Stimulated activated memory B cell treated with anti-CD40 and anti-IgM and Interleukin-4, amounts not matched to agents 10 μg/mL and 1 μg/mL and 100 μg/mL, for 72 hours (primary cell): Measurements from ENCODE around the gene PJA1.

Experiments
- ATAC-seq: fragments of 150-1000 bp; cut with Tn5 transposase; 2 replicates; pipeline ENCODE4 v1.10.0; 2021
- H3K27ac Mint-ChIP-seq: one replicate; pipeline ENCODE4 v1.8.0; 2022; ENCODE audit warnings: mild to moderate bottlenecking, mixed read lengths
- H3K27me3 Mint-ChIP-seq: one replicate; pipeline ENCODE4 v1.8.0; 2022; ENCODE audit warnings: mixed read lengths
- H3K36me3 Mint-ChIP-seq: one replicate; pipeline ENCODE4 v1.8.0; 2022; ENCODE audit warnings: mixed read lengths
- H3K4me1 Mint-ChIP-seq: one replicate; pipeline ENCODE4 v1.8.0; 2022; ENCODE audit warnings: mixed read lengths
- H3K4me3 Mint-ChIP-seq: one replicate; pipeline ENCODE4 v1.8.0; 2022; ENCODE audit warnings: mild to moderate bottlenecking, moderate library complexity, mixed read lengths
- H3K9me3 Mint-ChIP-seq: one replicate; pipeline ENCODE4 v1.8.0; 2022; ENCODE audit warnings: mixed read lengths

Gene PJA1

DNA sequence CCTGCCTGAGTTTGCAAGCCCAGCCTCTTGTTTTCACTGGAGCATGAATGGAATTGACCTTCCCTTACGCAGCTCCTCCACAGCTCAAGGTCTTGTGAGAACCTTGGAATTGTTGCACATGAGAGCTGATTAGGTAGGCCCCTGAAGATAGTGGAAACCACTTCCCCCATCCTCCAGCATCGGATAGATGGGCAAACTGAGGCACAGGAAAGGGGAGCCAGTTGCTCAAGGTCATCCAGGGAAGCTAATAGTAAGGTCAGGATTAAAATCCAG is 27.2 kb downstream of the PJA1 start:
- Mint-ChIP-seq H3K9me3 (no peaks in the 10 kb centered on the region), H3K36me3 (no peaks in the 10 kb centered on the region), H3K4me1 (no peaks in the 10 kb centered on the region), H3K27ac (no peak overlapping the region), H3K27me3 (peaks cover 22% of the 10 kb centered on the region), H3K4me3 (no peak overlapping the region)
- no peak for ATAC-seq

DNA sequence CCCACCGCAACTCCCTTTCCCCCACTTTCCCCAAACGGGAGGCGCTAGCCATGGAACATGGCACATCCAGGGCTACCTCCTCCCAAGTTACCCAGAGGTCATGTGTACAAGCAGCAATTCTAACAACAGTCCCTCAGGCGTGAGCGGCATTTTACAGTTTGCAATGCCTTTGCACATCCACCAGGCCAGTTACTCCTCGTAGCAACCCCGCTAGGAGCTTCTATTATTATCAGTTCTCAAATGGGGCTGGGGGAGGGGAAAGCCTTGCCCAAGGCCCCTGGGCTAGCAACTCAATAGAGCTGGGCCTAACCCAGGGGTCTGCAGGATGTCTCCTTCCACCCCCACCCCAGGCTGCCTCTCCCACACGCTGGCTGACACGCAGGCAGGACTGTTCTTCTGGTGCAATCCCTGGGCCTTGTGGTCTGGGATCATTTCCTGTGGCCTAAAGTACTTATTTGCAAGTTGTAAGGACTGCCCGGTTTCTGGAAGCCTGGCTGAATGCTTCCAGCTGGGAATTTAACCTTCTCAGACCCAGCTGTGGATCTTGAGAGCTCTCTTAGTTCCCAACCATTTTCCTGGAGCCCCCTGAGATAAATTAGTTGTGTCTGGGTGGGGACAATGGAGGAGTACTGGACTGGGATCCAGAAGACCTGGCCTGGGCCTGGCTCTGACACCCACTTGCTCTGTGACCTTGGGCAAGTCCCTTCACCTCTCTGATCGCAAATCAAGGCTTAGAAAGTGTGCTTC is 27.7 kb downstream of the PJA1 start:
- Mint-ChIP-seq H3K4me3 (no peak overlapping the region), H3K27me3 (peaks cover 25% of the 10 kb centered on the region), H3K4me1 (no peaks in the 10 kb centered on the region), H3K27ac (no peak overlapping the region), H3K36me3 (no peaks in the 10 kb centered on the region), H3K9me3 (no peaks in the 10 kb centered on the region)
- no peak for ATAC-seq

DNA sequence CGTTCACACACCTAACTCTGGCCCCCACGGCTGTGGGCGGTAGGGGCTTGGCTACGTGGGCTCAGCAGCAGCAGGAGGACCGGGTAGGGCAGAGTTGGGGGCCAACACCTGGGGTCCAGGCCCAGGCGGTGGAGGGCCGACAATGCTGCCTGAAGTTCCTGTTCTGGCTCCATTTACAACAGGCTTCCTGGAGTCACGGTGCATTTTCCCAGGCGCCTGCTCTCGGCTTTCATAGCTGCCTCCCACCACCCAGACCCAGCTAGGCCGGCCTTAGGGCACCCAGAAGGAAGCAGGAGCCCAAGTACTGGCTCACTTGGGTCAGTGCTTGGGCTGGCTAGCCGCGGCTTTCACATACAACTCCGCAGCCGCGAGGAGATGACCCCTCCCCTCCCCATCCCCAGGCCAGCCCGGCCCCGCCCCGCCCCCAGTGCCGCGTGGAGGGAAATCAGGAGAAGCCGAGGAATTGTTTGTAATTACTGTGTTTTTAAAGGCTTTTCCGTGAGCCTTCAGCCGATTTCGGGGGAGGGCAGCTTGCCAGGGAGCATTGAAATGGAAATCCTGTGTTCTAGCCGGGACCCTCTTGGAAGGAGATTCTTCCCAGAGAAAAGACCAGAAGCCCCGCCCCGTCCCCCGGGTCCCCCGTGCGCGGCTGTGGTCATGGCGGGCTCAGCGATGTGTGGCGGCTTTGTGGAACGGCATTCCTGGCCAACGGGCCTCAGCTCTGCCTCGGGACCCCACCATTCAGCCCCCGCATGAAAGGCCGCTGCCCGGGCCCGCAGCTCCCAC is 28.5 kb downstream of the PJA1 start:
- Mint-ChIP-seq H3K27me3 (peaks cover 27% of the 10 kb centered on the region), H3K4me3 (no peak overlapping the region), H3K27ac (no peak overlapping the region), H3K4me1 (no peaks in the 10 kb centered on the region), H3K9me3 (no peaks in the 10 kb centered on the region), H3K36me3 (no peaks in the 10 kb centered on the region)
- no peak for ATAC-seq

DNA sequence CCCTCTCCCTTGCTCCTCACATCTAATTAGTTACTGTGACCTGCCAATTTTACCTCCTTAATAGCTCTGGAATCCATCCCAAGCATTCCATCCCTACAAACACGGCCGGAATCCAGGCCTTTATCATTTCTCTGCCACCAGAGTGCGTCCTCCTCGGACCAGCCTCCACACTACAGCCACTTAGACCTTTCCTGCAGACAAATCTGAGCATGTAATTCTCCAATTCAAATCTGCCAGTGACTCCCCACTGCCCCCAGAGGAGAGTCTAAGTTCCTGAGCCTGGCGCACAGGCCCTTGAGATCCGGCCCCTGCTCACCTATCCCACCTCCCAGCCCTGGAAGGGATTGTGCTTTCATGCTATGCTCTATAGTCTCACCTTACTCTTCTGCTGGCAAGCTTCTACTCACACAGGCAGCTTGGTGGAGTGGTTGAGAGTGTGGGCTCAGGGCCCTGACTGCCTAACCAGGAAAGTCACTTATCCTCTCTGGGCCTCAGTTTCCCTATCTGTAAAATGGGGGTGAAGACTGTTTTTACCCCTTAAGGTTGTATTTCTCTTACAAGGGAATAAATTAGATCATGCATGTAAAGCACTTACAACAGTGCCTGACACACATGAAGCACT is 31.2 kb downstream of the PJA1 start:
- Mint-ChIP-seq H3K27me3 (peaks cover 28% of the 10 kb centered on the region), H3K36me3 (no peaks in the 10 kb centered on the region), H3K27ac (no peak overlapping the region), H3K4me1 (no peaks in the 10 kb centered on the region), H3K9me3 (no peaks in the 10 kb centered on the region), H3K4me3 (no peak overlapping the region)
- ATAC-seq = no peak

DNA sequence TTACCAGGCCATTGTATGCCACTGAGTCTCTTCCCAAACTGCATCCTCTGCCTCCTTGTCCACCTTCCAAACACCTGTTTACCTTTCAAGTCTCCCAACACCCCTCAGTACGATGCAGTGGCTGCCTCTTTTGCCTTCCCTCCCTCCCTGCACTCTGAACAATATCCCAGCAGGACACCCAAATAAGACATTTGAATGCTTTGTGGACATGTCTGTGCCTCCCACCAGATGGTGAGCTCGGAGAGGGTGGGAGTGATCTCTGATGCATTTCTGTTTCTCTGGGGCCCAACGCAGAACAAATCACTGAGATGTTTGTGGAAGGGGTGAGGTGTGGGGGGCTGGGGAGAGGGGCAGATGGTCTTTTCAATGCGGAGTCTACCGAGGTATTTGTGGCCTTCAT is 33.4 kb downstream of the PJA1 start:
- Mint-ChIP-seq H3K4me3 (no peak overlapping the region), H3K27ac (no peak overlapping the region), H3K36me3 (no peaks in the 10 kb centered on the region), H3K27me3 (peaks cover 28% of the 10 kb centered on the region), H3K4me1 (no peaks in the 10 kb centered on the region), H3K9me3 (no peaks in the 10 kb centered on the region)
- no peak for ATAC-seq

DNA sequence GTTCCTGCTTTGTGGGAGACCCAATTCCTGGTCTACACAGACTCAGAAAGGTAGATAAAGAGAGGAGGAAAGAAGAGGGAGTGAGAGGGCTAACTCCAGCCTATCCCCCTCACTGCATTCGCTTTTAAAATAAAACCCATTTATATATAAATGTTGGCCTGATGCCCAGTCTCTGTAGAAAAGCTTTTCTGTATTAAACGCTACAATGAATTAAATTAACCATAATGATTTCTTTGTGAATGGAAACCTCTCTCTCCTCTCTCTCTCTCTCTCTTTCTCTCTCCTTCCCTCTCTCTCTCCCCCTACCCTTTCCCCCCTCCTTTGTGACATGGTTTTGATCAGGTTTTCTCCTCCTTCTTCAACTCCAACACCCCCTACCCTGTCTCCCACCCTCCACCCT is 34.8 kb downstream of the PJA1 start:
- no peak overlapping the region for H3K27ac Mint-ChIP-seq
- peaks cover 28% of the 10 kb centered on the region for H3K27me3 Mint-ChIP-seq
- ATAC-seq = no peak
- no peaks in the 10 kb centered on the region for H3K4me1 Mint-ChIP-seq
- no peak overlapping the region for H3K4me3 Mint-ChIP-seq
- H3K36me3 Mint-ChIP-seq = no peaks in the 10 kb centered on the region
- H3K9me3 Mint-ChIP-seq = no peaks in the 10 kb centered on the region

DNA sequence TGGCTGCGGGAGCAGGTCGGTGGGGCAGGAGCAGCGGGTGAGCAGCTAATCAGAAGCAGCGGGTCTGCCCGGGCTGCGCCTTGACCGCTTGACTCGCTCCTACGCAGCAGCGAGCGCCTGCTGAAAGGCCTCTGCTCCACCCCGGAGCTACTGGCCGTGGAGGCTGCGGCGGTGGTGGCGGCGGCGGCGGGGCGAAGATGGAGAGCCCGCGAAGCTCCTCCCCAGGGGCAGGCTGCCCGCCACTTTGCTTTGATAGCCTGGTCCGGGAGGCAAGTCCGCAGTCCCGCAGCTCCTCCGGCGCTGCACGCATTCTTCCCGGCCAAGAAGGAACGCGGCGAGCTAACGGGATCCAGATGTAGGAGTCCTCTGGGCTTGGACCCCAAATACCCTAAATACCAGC is 36.7 kb downstream of the PJA1 start:
- Mint-ChIP-seq H3K36me3 (no peaks in the 10 kb centered on the region), H3K4me1 (no peaks in the 10 kb centered on the region), H3K27me3 (peaks cover 20% of the 10 kb centered on the region), H3K9me3 (no peaks in the 10 kb centered on the region), H3K27ac (no peak overlapping the region), H3K4me3 (no peak overlapping the region)
- ATAC-seq = no peak

DNA sequence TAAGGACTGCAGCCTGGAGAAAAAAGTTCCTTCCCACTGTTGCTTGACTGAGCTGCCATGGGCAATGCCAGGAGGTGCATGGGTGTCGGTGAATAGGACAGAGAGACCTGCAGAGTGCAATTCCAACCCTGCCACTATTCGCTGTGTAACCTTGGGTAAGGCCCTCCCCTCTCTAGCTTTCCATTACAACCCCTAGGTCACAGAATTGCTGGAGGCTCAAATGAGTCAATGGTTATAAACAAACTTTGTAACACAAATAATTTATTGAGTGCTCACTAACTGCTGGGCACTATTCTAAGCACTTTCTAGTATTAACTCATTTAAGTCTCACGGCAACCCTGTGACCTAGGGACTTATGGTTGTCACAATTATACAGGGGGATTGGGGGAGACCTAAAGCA is 37.8 kb downstream of the PJA1 start:
- no peaks in the 10 kb centered on the region for H3K4me1 Mint-ChIP-seq
- H3K9me3 Mint-ChIP-seq = no peaks in the 10 kb centered on the region
- no peaks in the 10 kb centered on the region for H3K36me3 Mint-ChIP-seq
- no peak for ATAC-seq
- peaks cover 11% of the 10 kb centered on the region for H3K27me3 Mint-ChIP-seq
- H3K4me3 Mint-ChIP-seq = no peak overlapping the region
- H3K27ac Mint-ChIP-seq = no peak overlapping the region

DNA sequence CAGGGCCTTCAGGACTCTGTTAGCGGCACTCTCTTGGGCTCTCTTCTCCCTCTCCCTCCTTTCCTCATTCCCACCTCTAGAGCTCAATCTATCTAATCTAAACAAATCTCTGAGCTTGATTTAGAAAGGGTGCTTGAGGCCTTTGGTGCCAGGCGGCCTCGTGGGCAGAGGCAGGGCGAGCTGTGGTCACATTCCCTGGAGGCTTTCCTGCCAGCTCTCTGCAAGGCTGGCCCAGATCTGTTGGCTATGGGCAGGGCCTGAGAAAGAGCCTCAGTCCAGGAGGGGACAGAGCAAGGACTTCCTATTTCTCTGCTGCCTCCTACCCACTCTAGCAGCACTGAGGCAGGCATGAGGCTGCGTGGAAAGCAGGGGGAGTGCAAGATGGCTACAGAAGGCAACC is 38.6 kb downstream of the PJA1 start:
- Mint-ChIP-seq H3K36me3 (no peaks in the 10 kb centered on the region), H3K4me3 (no peak overlapping the region), H3K9me3 (no peaks in the 10 kb centered on the region), H3K4me1 (no peaks in the 10 kb centered on the region), H3K27me3 (peaks cover 8% of the 10 kb centered on the region), H3K27ac (no peak overlapping the region)
- no peak for ATAC-seq

DNA sequence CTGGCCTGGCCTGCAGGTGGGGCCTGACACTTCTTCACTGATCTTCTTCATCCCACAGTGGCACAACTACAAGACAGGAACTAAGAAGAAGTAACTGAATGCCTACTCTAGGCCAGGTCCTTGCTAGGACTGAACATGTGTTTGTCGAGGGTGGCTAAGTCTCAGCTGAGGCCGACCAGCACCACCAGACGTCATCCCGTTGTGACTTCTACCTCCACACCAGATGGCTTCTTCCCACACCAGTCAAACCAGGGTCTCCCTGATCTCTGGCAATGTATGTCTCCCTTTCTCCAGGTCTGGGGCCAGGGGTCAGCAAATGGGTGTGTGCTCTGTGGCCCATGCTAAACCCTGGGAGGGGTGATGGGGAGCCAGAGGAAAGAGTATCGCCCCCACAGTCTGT is 40.2 kb downstream of the PJA1 start:
- Mint-ChIP-seq H3K9me3 (no peaks in the 10 kb centered on the region), H3K4me3 (no peak overlapping the region), H3K27me3 (no peaks in the 10 kb centered on the region), H3K36me3 (no peaks in the 10 kb centered on the region), H3K4me1 (no peaks in the 10 kb centered on the region), H3K27ac (no peak overlapping the region)
- ATAC-seq = no peak

DNA sequence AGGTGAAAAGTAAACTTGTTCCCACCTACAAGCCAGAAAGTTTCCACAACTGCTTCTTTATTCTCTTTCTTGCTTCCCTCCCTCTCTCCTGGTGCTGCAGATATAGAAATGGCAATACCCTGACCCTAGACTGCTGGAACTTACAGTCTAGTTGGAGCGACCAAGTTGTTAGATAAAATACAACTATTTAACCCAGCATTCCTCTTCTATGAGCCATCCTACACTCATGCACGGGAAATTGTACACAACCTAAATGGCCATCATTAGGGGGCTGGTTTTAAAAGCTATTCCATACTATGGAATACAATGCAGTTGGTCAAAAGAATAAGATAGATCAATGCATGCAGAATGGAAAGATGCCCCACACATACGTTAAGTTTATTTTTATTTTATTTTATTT is 41.1 kb downstream of the PJA1 start:
- Mint-ChIP-seq H3K36me3 (no peaks in the 10 kb centered on the region), H3K4me1 (no peaks in the 10 kb centered on the region), H3K27ac (no peak overlapping the region), H3K4me3 (no peak overlapping the region), H3K27me3 (no peaks in the 10 kb centered on the region), H3K9me3 (no peaks in the 10 kb centered on the region)
- no peak for ATAC-seq

DNA sequence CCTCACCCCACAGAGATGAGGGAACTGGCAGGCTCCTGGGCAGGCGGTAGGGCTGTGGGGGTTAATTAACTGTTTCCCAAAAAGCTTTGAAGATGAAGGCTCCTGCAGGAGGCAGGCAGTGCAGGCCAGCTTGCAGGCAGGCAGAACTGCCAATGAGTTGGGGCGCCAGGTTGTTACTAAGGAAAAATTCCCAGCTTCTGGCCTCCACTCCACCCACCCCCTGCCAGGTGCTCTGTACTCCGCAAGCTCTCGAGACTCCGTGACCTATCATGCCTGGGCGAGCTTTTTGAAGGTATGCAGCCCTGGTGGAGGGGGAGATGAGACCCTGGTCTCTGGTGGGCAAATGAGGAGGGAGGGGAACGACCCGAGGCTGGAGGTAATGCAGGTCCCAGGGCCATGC is 41.8 kb downstream of the PJA1 start:
- Mint-ChIP-seq H3K27ac (no peak overlapping the region), H3K4me1 (no peaks in the 10 kb centered on the region), H3K36me3 (no peaks in the 10 kb centered on the region), H3K9me3 (no peaks in the 10 kb centered on the region), H3K4me3 (no peak overlapping the region), H3K27me3 (no peaks in the 10 kb centered on the region)
- no peak for ATAC-seq

DNA sequence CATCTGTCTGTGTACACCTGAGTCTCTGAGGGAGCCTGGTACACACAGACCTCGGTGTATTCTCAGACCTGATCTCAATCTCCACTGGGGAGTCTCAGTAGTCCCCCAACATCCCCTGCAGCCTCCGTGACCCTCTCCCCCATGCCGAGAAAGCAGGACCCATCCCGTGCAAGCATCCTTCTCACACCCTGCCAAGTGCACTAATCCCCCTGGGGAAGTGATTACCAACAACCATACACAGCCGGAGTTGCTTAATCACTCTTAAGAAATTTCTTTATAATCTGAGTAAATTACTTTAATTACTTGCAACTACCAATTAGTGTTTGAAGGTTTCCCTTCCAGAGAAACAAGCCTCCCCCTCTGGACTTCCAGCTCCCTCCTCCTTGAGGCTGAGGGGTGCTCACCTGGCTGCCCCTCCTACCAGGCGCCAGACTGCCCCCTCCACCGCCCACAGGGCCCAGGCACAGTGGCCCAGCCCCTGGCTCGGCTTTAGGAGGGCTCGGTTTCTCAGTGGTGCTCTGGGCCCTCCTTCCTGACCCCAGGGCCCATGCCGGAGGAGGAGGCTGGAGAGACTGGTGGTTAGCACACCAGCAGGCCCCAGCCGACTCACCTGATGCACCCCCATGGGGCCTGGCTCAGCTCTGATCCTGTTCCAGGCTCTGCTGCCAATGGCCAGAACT is 43.8 kb downstream of the PJA1 start:
- no peak for ATAC-seq
- Mint-ChIP-seq H3K36me3 (no peaks in the 10 kb centered on the region), H3K4me1 (no peaks in the 10 kb centered on the region), H3K27ac (no peak overlapping the region), H3K9me3 (no peaks in the 10 kb centered on the region), H3K4me3 (no peak overlapping the region), H3K27me3 (no peaks in the 10 kb centered on the region)

DNA sequence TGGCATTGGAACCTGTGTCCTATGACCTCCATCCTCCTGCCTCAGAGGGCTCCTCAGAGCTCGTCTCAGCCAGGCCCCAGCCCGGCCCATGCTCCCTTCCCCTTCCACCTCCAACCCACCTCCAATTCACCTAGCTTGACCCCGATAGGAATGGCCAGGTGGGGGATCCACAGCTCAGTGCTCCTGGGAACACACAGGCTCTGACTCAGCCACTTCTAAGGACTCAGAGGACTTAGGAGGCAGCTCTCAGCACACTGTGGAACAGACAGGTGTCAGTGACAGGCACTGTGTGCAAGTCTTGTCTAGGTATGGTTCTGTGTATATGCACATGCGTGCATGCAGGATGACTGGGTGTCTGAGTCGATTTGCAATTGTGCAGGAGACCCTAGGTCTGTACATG is 44.8 kb downstream of the PJA1 start:
- no peaks in the 10 kb centered on the region for H3K27me3 Mint-ChIP-seq
- H3K27ac Mint-ChIP-seq = no peak overlapping the region
- H3K36me3 Mint-ChIP-seq = no peaks in the 10 kb centered on the region
- no peak overlapping the region for H3K4me3 Mint-ChIP-seq
- H3K4me1 Mint-ChIP-seq = no peaks in the 10 kb centered on the region
- H3K9me3 Mint-ChIP-seq = no peaks in the 10 kb centered on the region
- ATAC-seq = no peak

DNA sequence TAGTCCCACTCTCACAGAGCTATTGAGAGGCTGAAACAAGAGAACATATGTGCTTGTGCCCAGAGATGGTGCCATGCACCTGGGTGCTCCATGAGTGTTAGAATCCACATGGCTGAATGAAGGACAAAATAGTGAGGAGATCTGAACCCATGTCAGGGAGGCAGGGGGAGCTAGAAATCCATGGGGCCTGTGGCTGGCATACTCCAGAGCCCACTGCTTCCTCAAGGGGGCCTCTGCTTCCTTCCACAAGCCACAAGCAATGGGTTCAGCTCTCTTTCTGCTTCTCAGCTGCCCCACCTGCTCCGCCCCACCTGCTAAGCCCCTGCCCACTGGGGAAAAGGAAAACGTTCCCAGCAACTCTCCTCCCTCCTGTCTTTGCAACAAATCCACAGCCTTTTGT is 46.1 kb downstream of the PJA1 start:
- H3K4me1 Mint-ChIP-seq = no peaks in the 10 kb centered on the region
- ATAC-seq = no peak
- no peaks in the 10 kb centered on the region for H3K36me3 Mint-ChIP-seq
- no peak overlapping the region for H3K4me3 Mint-ChIP-seq
- no peaks in the 10 kb centered on the region for H3K9me3 Mint-ChIP-seq
- H3K27me3 Mint-ChIP-seq = no peaks in the 10 kb centered on the region
- no peak overlapping the region for H3K27ac Mint-ChIP-seq
